Trophoblast cell (in vitro differentiated cells and primary cell): ENCODE data around the gene RGS8.

Experiments used
- DNase-seq, 2 donors: peaks; one replicate each; pipeline ENCODE4 v3.0.0-alpha.2; 2016
- H2AFZ ChIP-seq: 2 replicates; pipeline ENCODE4 v1.6.1; 2013; ENCODE audit warnings: low read length, moderate library complexity, mild to moderate bottlenecking; ENCODE audit not compliant: insufficient read depth, poor library complexity
- H2AK5ac ChIP-seq: 2 replicates; pipeline ENCODE4 v1.6.1; 2013; ENCODE audit warnings: mild to moderate bottlenecking, low read length
- H2BK120ac ChIP-seq: 2 replicates; pipeline ENCODE4 v1.6.1; 2013; ENCODE audit warnings: low read length, mild to moderate bottlenecking, moderate library complexity; ENCODE audit not compliant: insufficient read depth, poor library complexity
- H2BK12ac ChIP-seq: 2 replicates; pipeline ENCODE4 v1.6.1; 2013; ENCODE audit warnings: mild to moderate bottlenecking, low read length, moderate library complexity
- H2BK5ac ChIP-seq: 2 replicates; pipeline ENCODE4 v1.6.1; 2013; ENCODE audit warnings: low read length, low read depth, moderate library complexity, mild to moderate bottlenecking; ENCODE audit not compliant: poor library complexity
- H3K14ac ChIP-seq: 2 replicates; pipeline ENCODE4 v1.6.1; 2013; ENCODE audit warnings: mild to moderate bottlenecking, low read length
- H3K18ac ChIP-seq: 2 replicates; pipeline ENCODE4 v1.6.1; 2013; ENCODE audit warnings: mild to moderate bottlenecking, low read length
- H3K23ac ChIP-seq: 2 replicates; pipeline ENCODE4 v1.6.1; 2013; ENCODE audit warnings: low read length
- H3K27ac ChIP-seq: 2 replicates; pipeline ENCODE4 v1.5.1; 2013; ENCODE audit warnings: low read depth, mild to moderate bottlenecking, inconsistent platforms, low read length, moderate library complexity
- H3K27me3 ChIP-seq: 2 replicates; pipeline ENCODE4 v1.6.1; 2013; ENCODE audit warnings: inconsistent platforms, mild to moderate bottlenecking, low read length, moderate library complexity; ENCODE audit not compliant: insufficient read depth
- H3K36me3 ChIP-seq, 2 experiments: 1 replicate in 1 of 2; 2 replicates in 1 of 2; pipeline ENCODE4 v1.6.1; 2013; ENCODE audit warnings: low read length in 2 of 2, mild to moderate bottlenecking in 2 of 2, moderate library complexity in 1 of 2; ENCODE audit not compliant: insufficient read depth in 2 of 2, control insufficient read depth in 1 of 2
- H3K4ac ChIP-seq: 2 replicates; pipeline ENCODE4 v1.6.1; 2013; ENCODE audit warnings: low read depth, mild to moderate bottlenecking, low read length, moderate library complexity
- H3K4me1 ChIP-seq, 2 experiments: 1 replicate in 1 of 2; 2 replicates in 1 of 2; pipeline ENCODE4 v1.6.1; 2013; ENCODE audit warnings: low read length in 2 of 2, mild to moderate bottlenecking in 2 of 2, moderate library complexity in 1 of 2; ENCODE audit not compliant: insufficient read depth in 2 of 2, control insufficient read depth in 1 of 2
- H3K4me2 ChIP-seq: 2 replicates; pipeline ENCODE4 v1.6.1; 2013; ENCODE audit warnings: inconsistent platforms, mild to moderate bottlenecking, low read length, moderate library complexity
- H3K4me3 ChIP-seq: 2 replicates; pipeline ENCODE4 v1.5.1; 2013; ENCODE audit warnings: mild to moderate bottlenecking, low read depth, low read length, inconsistent platforms
- H3K79me1 ChIP-seq: one replicate; pipeline ENCODE4 v1.6.1; 2013; ENCODE audit warnings: low read length
- H3K79me2 ChIP-seq: 2 replicates; pipeline ENCODE4 v1.6.1; 2013; ENCODE audit warnings: low read length, mild to moderate bottlenecking; ENCODE audit not compliant: control insufficient read depth, insufficient read depth, poor library complexity
- H3K9ac ChIP-seq: 2 replicates; pipeline ENCODE4 v1.6.1; 2013; ENCODE audit warnings: mild to moderate bottlenecking, low read length
- H3K9me3 ChIP-seq: 2 replicates; pipeline ENCODE4 v1.6.1; 2013; ENCODE audit warnings: low read depth, mild to moderate bottlenecking, control low read depth, inconsistent platforms, low read length; ENCODE audit not compliant: insufficient read depth
- H4K12ac ChIP-seq: 2 replicates; pipeline ENCODE4 v1.6.1; 2013; ENCODE audit warnings: low read depth, mild to moderate bottlenecking, low read length, moderate library complexity
- H4K8ac ChIP-seq: 2 replicates; pipeline ENCODE4 v1.6.1; 2013; ENCODE audit warnings: low read depth, mild to moderate bottlenecking, low read length, moderate library complexity
- H4K91ac ChIP-seq: one replicate; pipeline ENCODE4 v1.6.1; 2013; ENCODE audit warnings: low read depth, mild to moderate bottlenecking, low read length, moderate library complexity
- WGBS: extraction: QIAGEN DNeasy Blood & Tissue Kit; methylation state at CpG from one replicate; pipeline ENCODE4 v1.1.7; 2013; ENCODE audit warnings: missing lambda C conversion rate; ENCODE audit not compliant: insufficient read length, insufficient coverage; ENCODE audit errors: extremely low coverage; 5-methylcytosine and 5-hydroxymethylcytosine counted together

RGS8 gene

DNA sequence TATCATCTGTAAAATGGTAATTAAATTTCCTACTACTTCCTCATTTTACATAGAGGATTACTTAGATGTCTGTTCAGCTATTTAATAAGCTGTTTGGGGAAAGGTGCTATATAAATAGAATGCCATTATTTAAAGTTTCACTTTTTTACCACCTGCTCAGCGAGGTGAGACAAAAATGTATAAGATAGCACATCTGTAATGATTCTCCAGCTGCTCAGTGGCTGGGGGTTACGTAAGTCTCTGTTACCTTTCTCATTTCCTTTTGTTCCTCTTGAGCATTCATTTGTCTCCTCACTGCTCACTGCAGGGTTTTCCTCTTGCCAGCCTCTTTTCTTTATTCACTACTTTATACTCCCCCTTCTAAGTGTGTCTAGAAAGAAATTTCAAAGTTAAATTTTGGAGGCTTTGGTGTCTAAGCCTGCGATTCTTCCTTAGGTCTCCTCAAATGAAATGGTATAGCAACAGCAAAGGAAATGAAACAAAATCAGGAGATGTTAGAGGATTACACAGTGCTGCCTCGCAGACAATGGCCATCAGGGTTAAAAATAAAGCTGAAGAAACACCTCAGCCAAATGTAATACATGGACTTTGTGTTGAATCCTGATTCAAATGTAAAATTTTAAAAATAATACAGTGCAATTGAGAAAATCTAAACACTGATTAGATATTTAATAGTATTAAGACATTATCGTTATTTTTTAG, 6.8 kb downstream of the RGS8 start:
- no peaks in the 10 kb centered on the region for H3K79me2 ChIP-seq
- no peaks in the 10 kb centered on the region for H3K9me3 ChIP-seq
- no peak overlapping the region for H3K4me2 ChIP-seq
- no peak for DNase-seq
- no peak overlapping the region for H3K14ac ChIP-seq
- no peak overlapping the region for H3K27ac ChIP-seq
- H3K23ac ChIP-seq: no peak overlapping the region
- H2AFZ ChIP-seq: no peak overlapping the region
- no peaks in the 10 kb centered on the region for H3K36me3 ChIP-seq
- no peaks in the 10 kb centered on the region for H3K27me3 ChIP-seq
- no peak overlapping the region for H2AK5ac ChIP-seq
- peaks cover 0 to 4% of the 10 kb centered on the region in 2 experiments for H3K4me1 ChIP-seq
- H4K8ac ChIP-seq: no peak overlapping the region
- no peak overlapping the region for H4K91ac ChIP-seq
- no peaks in the 10 kb centered on the region for H3K79me1 ChIP-seq
- no peak overlapping the region for H3K9ac ChIP-seq
- no peak overlapping the region for H4K12ac ChIP-seq
- no peak overlapping the region for H2BK120ac ChIP-seq
- no peak overlapping the region for H3K4ac ChIP-seq
- H3K4me3 ChIP-seq: no peak overlapping the region
- no peak overlapping the region for H2BK5ac ChIP-seq
- no peak overlapping the region for H2BK12ac ChIP-seq
- WGBS: no CpG with 5 or more reads among the region's 5 CpGs
- H3K18ac ChIP-seq: no peak overlapping the region

DNA sequence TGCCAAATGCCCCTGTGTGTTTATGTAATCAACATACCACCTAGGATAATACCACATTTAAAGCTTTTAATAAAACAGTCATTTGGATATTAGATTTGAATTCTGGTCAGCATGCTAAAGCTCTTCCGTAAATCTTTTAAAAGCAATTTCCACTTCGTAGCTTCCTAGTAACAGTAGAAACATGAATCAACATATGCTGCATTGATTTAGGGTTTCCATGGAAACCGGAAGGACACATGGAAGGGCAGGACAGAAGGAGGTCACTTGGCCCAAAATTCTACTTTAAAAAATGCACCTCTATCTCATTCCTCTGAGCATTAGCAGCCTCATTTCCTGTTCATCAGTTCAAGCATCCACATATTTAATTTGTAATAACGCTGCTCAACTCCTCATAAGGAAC, 8.1 kb downstream of the RGS8 start:
- no peaks in the 10 kb centered on the region for H3K79me2 ChIP-seq
- H3K4me3 ChIP-seq: no peak overlapping the region
- H3K14ac ChIP-seq: no peak overlapping the region
- no peak overlapping the region for H4K91ac ChIP-seq
- no peak overlapping the region for H3K4ac ChIP-seq
- no peaks in the 10 kb centered on the region for H3K27me3 ChIP-seq
- no peak overlapping the region for H2BK5ac ChIP-seq
- WGBS: no CpG with 5 or more reads among the region's 4 CpGs
- no peak overlapping the region for H2AK5ac ChIP-seq
- H2BK12ac ChIP-seq: no peak overlapping the region
- H3K27ac ChIP-seq: no peak overlapping the region
- no peak overlapping the region for H3K4me2 ChIP-seq
- DNase-seq: no peak
- H3K36me3 ChIP-seq: no peaks in the 10 kb centered on the region
- H4K12ac ChIP-seq: no peak overlapping the region
- H2BK120ac ChIP-seq: no peak overlapping the region
- H4K8ac ChIP-seq: no peak overlapping the region
- no peak overlapping the region for H3K9ac ChIP-seq
- H3K4me1 ChIP-seq: peaks cover 0 to 4% of the 10 kb centered on the region in 2 experiments
- no peak overlapping the region for H3K23ac ChIP-seq
- H2AFZ ChIP-seq: no peak overlapping the region
- no peaks in the 10 kb centered on the region for H3K79me1 ChIP-seq
- H3K9me3 ChIP-seq: no peaks in the 10 kb centered on the region
- no peak overlapping the region for H3K18ac ChIP-seq

DNA sequence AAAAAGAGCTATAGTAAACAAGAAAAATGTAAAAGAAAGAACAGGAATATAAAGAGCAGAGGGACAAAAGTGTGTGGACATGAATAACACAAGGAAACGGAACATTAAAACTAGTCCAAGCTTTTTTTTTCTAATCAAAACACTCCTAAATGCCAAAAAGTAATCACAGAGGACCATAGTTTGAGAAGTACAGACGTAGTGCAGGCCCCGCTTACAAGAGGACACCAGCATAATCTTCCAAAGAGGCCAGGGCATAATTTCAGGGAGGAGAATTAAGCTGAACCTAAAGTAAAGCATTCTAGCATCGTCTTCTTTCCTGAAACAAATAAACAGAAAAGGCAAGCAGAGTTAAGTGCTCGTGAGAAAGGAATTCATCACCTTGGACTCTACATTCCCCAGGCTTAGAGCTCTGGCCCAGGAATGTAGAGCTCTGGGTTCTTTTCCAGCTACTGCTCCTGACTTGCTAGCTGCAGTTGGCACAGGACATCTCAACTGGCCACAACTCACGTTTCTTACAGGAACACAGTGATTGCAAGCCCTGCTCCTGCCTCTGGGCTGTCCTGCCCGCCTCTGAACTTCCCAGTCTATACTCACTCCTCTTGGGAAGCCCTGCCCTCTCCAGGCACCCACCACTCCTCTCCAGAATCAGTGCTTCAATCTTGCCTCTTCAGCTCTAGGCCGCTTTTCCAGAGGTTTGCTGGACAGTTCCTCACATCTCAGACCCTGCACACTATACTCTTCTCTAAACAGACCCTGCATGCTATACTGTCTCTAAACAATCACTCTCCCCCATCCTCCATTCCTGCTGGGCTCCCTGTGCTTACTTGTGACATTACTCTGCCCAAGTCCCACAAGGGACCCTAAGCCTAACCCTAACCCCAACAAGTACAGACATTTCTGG, 9.8 kb downstream of the RGS8 start:
- H4K12ac ChIP-seq: no peak overlapping the region

DNA sequence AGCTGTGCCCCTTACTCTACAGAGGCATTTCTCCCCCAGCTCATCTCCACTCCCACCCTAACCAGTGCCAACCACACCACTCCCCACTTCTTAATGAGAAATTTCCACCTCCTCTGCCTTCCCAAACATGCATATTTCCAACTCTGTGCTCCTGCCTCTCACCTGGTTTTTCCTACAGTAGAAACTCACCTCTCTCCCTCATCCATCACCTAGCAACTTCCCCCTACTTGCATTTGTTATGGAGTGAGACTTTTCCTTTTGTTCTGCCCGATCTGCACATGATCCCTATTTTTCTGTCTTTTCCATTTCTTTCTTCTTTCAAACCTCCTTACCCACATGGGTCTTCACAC, 11.9 kb downstream of the RGS8 start:
- no peaks in the 10 kb centered on the region for H3K9me3 ChIP-seq
- no peak overlapping the region for H3K23ac ChIP-seq
- WGBS: no CpG with 5 or more reads among the region's 1 CpG
- H4K91ac ChIP-seq: no peak overlapping the region
- no peak overlapping the region for H2BK12ac ChIP-seq
- H3K4me1 ChIP-seq: peaks cover 2 to 7% of the 10 kb centered on the region in 2 experiments
- H3K79me2 ChIP-seq: no peaks in the 10 kb centered on the region
- no peak overlapping the region for H2BK120ac ChIP-seq
- no peak overlapping the region for H2AK5ac ChIP-seq
- no peak overlapping the region for H2BK5ac ChIP-seq
- no peaks in the 10 kb centered on the region for H3K79me1 ChIP-seq
- no peak overlapping the region for H3K4me2 ChIP-seq
- no peak overlapping the region for H3K14ac ChIP-seq
- no peak for DNase-seq
- H2AFZ ChIP-seq: no peak overlapping the region
- H3K18ac ChIP-seq: no peak overlapping the region
- H4K8ac ChIP-seq: no peak overlapping the region
- no peak overlapping the region for H3K4me3 ChIP-seq
- no peak overlapping the region for H4K12ac ChIP-seq
- no peaks in the 10 kb centered on the region for H3K36me3 ChIP-seq
- no peaks in the 10 kb centered on the region for H3K27me3 ChIP-seq
- no peak overlapping the region for H3K9ac ChIP-seq
- no peak overlapping the region for H3K4ac ChIP-seq
- H3K27ac ChIP-seq: no peak overlapping the region

More for the DNA sequence above, 9.8 kb downstream of the RGS8 start:
- Histone ChIP-seq H3K23ac (no peak overlapping the region), H3K79me2 (no peaks in the 10 kb centered on the region), H2BK120ac (no peak overlapping the region), H2AFZ (no peak overlapping the region), H2BK5ac (no peak overlapping the region), H3K27ac (no peak overlapping the region), H2AK5ac (no peak overlapping the region), H3K4me2 (no peak overlapping the region), H3K9me3 (no peaks in the 10 kb centered on the region), H3K4me1 (peaks cover 0 to 4% of the 10 kb centered on the region in 2 experiments), H2BK12ac (no peak overlapping the region), H3K18ac (no peak overlapping the region), H3K79me1 (no peaks in the 10 kb centered on the region), H4K8ac (no peak overlapping the region), H3K4ac (no peak overlapping the region), H3K9ac (no peak overlapping the region), H3K36me3 (no peaks in the 10 kb centered on the region), H3K14ac (no peak overlapping the region), H3K4me3 (no peak overlapping the region), H4K91ac (no peak overlapping the region), H3K27me3 (no peaks in the 10 kb centered on the region)
- no CpG with 5 or more reads among the region's 8 CpGs for WGBS
- peak in 1 of 2 donors; percentile 9 for DNase-seq
